ENCODE results near the gene C4orf46. TPM values are rescaled to one million over a fixed set of nuclear protein-coding genes. Genes with fewer than 3 reads are reported as not detected.

C4orf46 gene
- total RNA-seq, 1 experiment from 2014 or later: 9.6 TPM

- Mint-ChIP-seq H3K36me3 (ENCODE audit: insufficient read depth, unreplicated experiment) (peaks cover 24% of the 10 kb centered on the region), H3K4me1 (ENCODE audit: low read depth, unreplicated experiment) (peaks cover 7% of the 10 kb centered on the region), H3K4me3 (ENCODE audit: low read depth, unreplicated experiment) (peak overlapping the region; percentile 90), H3K9me3 (ENCODE audit: low read depth, unreplicated experiment) (no peaks in the 10 kb centered on the region), H3K27ac (ENCODE audit: unreplicated experiment) (peak overlapping the region; percentile 89), H3K27me3 (ENCODE audit: unreplicated experiment) (no peaks in the 10 kb centered on the region)
- BruUV-seq (replicated peaks): no TSS peak
- intact Hi-C loops (cut with micrococcal nuclease; ENCODE audit: unreplicated experiment): no loop called here
- no peak for TF ChIP-seq CTCF (IDR thresholded peaks at IDR 0.05; ENCODE audit: unreplicated experiment)
- CTCF ChIA-PET: no interaction called here
- DNase-seq: peak; percentile 50
Measured at GRCh38 chr4:158670975-158671664, 567 bp downstream of the C4orf46 start.

GRCh38 chr4:158669310-158669709 lies 2.4 kb downstream of the C4orf46 start:
- Mint-ChIP-seq H3K4me1 (ENCODE audit: low read depth, unreplicated experiment) (peaks cover 7% of the 10 kb centered on the region), H3K4me3 (ENCODE audit: low read depth, unreplicated experiment) (no peak overlapping the region), H3K27ac (ENCODE audit: unreplicated experiment) (no peak overlapping the region), H3K27me3 (ENCODE audit: unreplicated experiment) (no peaks in the 10 kb centered on the region), H3K36me3 (ENCODE audit: insufficient read depth, unreplicated experiment) (peaks cover 24% of the 10 kb centered on the region), H3K9me3 (ENCODE audit: low read depth, unreplicated experiment) (no peaks in the 10 kb centered on the region)
- intact Hi-C loops (cut with micrococcal nuclease; ENCODE audit: unreplicated experiment): no loop called here
- CTCF ChIA-PET: no interaction called here
- no peak for DNase-seq
- no TSS peak for BruUV-seq (replicated peaks)
- no peak for TF ChIP-seq CTCF (IDR thresholded peaks at IDR 0.05; ENCODE audit: unreplicated experiment)

GRCh38 chr4:158667651-158668198 lies 4.0 kb downstream of the C4orf46 start:
- H3K36me3 Mint-ChIP-seq (ENCODE audit: insufficient read depth, unreplicated experiment): peaks cover 22% of the 10 kb centered on the region
- H3K27ac Mint-ChIP-seq (ENCODE audit: unreplicated experiment): no peak overlapping the region
- DNase-seq: peak; percentile 41
- peak; percentile 45 for TF ChIP-seq CTCF (IDR thresholded peaks at IDR 0.05; ENCODE audit: unreplicated experiment)
- BruUV-seq (replicated peaks): no TSS peak
- H3K4me3 Mint-ChIP-seq (ENCODE audit: low read depth, unreplicated experiment): no peak overlapping the region
- CTCF ChIA-PET: no interaction called here
- intact Hi-C loops (cut with micrococcal nuclease; ENCODE audit: unreplicated experiment): no loop called here
- peaks cover 7% of the 10 kb centered on the region for H3K4me1 Mint-ChIP-seq (ENCODE audit: low read depth, unreplicated experiment)
- H3K9me3 Mint-ChIP-seq (ENCODE audit: low read depth, unreplicated experiment): no peaks in the 10 kb centered on the region
- no peaks in the 10 kb centered on the region for H3K27me3 Mint-ChIP-seq (ENCODE audit: unreplicated experiment)

GRCh38 chr4:158666892-158667291 lies 4.8 kb downstream of the C4orf46 start:
- H3K27me3 Mint-ChIP-seq (ENCODE audit: unreplicated experiment): no peaks in the 10 kb centered on the region
- H3K4me1 Mint-ChIP-seq (ENCODE audit: low read depth, unreplicated experiment): peaks cover 7% of the 10 kb centered on the region
- CTCF ChIA-PET: no interaction called here
- no peaks in the 10 kb centered on the region for H3K9me3 Mint-ChIP-seq (ENCODE audit: low read depth, unreplicated experiment)
- H3K36me3 Mint-ChIP-seq (ENCODE audit: insufficient read depth, unreplicated experiment): peaks cover 14% of the 10 kb centered on the region
- no peak for DNase-seq
- no peak for TF ChIP-seq CTCF (IDR thresholded peaks at IDR 0.05; ENCODE audit: unreplicated experiment)
- H3K27ac Mint-ChIP-seq (ENCODE audit: unreplicated experiment): no peak overlapping the region
- H3K4me3 Mint-ChIP-seq (ENCODE audit: low read depth, unreplicated experiment): no peak overlapping the region
- no TSS peak for BruUV-seq (replicated peaks)
- intact Hi-C loops (cut with micrococcal nuclease; ENCODE audit: unreplicated experiment): no loop called here
